Astrocyte (in vitro differentiated cells and primary cell): ENCODE data around the gene SIPA1.

Experiments
- CTCF ChIP-seq: IDR thresholded peaks from 2 replicates; pipeline ENCODE4 v1.5.1; 2011; ENCODE audit warnings: low read depth, mild to moderate bottlenecking, inconsistent platforms, low read length, moderate library complexity; ENCODE audit not compliant: insufficient read depth
- EZH2 ChIP-seq: IDR thresholded peaks from 2 replicates; pipeline ENCODE4 v1.6.1; 2012; ENCODE audit warnings: mild to moderate bottlenecking, low read length, inconsistent platforms; ENCODE audit not compliant: insufficient read depth

- TF ChIP-seq CTCF = no peak
- TF ChIP-seq EZH2 = no peak
Measured at GRCh38 chr11:65644837-65645236, 6.9 kb downstream of the SIPA1 start.
